ENCODE data around the gene PRR35.
"Not testable (repeated sequence)": the region's sequence is repeated elsewhere in the genome, so short reads cannot be mapped to it uniquely, and the experiment has no call there.

The PRR35 gene

DNA sequence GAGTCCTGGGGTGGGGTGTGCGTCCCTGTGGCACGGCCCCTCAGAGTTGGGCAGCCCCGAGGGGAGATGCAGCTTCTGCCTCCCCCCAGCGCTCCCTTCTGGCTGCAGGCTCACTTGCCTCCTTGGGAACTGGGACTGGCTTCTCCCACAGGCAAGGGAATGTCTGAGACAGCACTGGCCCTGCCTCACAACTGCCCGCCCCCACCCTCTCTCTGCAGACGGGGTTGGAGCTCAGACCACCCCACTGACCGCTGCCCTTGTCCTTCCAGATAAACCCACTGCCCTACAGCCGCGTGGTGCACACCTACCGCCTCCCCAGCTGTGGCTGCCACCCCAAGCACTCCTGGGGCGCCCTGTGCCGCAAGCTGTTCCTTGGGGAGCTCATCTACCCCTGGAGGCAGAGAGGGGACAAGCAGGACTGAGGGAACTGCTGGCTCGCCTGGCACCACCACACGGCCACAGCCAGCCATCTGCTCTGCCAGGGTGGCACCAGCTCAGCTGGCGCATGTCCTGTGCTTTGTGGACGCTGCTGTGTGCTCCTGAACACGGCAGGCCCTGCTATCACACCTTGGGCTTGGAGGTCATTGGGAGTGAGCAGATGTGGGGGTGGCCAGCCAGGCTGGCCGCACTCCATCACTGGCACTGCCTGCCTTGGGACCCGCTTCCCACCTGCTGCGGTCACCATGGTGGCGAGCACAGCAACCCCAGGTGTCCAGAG lies 22.6 kb downstream of the PRR35 start:
- DNase-seq, result no peak

DNA sequence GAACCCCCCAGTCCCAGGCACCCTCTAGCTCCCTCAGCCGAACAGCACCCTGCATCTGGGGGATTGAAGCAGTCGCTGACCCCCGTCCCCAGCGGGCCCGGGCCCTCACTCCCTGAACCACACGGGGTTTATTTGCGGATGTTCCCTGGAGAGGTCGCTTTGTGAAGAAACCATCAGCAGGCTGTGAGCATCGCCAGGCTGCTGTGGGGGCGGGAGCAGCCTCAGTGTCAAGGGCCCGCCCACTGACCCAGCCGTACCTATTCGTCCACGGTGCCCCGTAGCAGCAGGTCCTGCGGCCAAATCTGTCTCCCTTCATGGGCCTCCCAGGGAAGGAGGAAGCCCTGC lies 23.2 kb downstream of the PRR35 start:
- no peak for DNase-seq

DNA sequence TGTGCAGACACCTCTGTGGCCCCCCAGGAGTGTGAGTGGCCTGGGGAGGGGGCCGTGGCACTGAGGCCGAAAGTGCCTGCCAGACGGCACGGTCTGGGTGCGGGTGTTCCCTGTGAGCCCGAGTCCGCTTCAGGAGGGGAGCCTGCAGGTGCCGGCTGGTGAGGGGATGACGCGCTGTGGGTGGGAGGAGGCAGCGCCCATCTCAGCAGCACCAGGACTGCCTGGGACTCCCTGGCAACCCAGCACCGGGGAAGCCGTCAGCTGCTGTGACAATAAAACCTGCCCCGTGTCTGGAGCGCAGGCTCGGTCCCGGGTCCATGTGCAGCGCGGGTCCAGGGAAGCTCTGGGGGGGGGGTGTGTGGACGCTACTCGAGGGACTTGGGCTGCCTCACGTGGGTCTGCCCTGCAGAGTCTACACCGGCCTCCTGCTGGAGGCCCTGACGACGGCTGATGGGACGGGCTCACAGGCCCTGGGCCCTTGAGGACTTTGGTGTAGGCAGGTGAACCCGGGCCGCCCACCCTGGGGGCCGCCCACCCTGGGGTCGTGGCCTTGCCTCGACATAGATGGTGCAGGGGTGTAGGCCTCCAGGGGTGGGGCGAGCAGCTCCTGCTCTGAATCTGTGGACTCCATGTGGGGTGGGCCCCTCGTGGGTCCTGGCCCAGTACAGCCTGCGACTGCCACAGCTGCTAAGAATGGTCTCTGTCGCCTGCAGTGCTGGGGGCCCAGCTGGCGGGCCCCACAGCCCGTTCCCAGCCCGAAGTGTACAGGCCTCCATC lies 23.8 kb downstream of the PRR35 start:
- DNase-seq, result no peak

DNA sequence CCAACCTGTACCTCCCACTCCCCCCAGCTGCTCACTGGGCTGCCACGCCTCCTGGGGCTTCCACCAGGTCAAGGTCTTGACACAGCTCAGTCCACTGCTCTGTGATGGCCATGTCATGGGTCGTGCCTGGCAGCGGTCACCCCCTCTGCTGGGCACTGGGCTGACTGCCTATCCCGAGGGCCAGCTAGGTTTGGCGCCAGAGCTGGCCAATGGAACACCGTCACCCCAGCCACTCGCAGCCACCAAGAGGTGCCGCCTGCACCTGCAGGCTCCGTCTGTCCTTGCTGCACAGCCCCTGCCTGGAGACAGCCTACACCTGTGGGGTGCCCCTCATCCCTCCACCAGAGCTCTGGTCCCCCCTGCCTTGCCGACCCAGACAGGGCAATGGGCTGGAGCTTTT lies 25.2 kb downstream of the PRR35 start:
- no peak for DNase-seq

DNA sequence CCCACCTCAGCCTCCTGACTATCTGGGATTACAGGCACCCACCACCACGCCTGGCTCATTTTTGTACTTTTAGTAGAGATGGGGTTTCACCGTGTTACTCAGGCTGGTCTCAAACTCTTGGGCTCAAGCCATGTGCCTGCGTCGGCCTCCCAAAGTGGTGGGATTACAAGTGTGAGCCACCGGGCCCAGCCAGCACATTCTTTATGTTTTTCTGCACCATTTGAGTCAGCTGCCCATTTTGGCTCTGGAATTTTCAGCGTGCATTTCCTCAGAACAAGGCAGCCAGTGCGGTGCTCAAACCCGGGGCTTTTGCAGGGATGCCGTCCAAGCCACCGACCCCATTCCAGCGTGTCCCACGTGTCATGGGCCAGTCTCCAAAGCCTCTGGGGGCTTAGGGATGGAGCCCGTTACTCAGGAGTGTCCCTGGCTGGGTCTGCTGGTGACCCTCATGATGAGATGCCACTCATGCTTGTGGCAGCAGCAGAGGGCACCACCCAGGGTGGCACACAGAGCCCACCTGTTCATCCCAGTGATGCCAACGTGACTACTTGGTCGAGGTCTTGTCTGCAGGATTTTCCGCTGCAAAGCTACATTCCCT lies 26.0 kb downstream of the PRR35 start:
- DNase-seq, result no peak

DNA sequence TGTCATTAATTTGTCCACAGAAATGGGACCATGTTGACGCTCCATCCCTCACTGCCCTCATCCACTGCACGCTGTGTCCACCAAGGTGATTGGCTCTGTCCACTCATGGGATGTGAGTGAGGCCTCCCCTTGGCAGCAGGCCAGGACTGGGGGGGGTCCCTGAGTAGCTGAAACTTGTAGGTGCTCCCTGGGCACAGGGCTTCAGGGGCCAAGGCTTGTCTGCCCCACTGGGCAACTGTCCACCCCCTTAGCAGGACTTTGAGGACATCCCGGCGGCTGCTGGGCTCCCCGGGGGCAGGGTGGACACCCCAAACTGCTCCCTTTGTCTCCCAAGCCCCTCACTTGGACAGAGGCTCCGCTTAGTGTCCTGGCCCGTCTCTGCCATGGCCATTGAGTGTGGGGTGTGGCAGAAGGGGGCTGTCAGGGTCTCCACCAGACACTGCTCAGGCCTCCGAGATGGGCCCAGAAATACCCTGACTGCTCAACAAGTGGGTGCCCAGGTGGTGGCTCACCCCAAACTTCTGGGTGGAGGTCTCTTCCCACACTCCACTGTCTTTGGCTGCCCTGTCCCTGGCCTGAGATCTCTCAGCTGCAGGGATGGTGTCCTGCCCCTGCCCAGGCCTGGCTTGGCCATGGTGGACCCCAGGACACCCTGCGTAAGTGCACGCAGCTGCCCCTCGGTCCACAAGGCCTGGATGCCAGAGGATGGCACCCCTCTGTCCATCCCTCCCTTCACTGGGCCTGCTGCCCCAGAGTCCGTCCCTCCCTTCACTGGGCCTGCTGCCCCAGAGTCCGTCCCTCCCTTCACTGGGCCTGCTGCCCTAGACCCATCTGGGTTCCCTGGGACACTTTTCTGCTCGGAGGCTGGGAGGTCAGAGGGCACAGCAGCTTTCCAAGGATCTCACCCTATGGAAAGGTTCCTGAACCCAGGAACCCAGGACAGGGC lies 26.7 kb downstream of the PRR35 start:
- DNase-seq, result no peak

DNA sequence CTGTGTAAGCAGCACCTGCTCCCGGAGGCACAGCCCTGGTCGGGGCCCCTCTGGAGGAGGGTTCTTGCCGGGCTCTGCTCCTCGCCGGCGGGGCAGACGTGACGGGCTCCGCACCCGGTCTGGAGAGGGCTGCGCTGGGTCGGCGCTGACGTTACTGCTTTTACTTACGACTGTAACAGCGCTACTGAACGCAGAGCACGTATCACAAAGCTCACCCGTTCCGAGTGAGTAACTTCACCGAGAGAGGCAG lies 28.4 kb downstream of the PRR35 start:
- DNase-seq, result no peak

DNA sequence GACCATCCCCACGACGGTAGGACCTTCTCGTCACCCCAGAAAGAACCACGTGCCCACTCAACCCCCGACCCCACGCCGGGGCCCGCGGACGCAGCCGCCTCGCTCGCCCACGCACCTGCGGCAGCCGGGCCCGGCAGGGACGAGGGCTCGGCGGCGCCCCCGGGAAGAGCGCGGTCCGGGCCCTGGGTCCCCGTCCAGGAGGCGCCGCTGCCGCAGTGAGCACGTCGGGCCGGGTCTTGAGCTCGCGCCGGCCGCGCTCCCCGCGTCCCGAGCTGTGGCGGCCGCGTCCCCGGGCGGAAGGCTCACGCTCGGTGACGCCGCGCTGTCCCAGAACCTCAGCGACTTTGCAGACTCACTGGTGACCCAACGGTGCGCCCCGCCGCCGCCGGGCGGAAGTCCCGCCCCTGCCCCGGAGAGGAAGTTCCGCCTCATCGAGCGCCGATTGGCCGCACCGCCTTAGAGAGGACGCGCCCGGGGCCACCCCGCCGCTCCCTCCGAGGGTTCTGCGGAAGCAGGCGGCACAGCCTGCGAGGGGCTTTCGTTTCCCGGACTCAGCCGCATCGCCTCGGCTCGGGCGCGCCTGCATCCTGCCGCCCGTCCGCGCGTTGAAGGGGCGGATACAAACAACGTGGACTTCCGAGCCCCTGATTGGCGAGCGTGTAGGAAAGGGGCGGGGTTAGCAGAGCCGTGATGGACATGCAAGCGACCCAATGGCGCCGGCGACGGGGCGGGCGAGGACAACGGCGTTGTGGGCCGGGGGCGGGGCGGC lies 28.9 kb downstream of the PRR35 start:
- peak; percentile 98 for DNase-seq

DNA sequence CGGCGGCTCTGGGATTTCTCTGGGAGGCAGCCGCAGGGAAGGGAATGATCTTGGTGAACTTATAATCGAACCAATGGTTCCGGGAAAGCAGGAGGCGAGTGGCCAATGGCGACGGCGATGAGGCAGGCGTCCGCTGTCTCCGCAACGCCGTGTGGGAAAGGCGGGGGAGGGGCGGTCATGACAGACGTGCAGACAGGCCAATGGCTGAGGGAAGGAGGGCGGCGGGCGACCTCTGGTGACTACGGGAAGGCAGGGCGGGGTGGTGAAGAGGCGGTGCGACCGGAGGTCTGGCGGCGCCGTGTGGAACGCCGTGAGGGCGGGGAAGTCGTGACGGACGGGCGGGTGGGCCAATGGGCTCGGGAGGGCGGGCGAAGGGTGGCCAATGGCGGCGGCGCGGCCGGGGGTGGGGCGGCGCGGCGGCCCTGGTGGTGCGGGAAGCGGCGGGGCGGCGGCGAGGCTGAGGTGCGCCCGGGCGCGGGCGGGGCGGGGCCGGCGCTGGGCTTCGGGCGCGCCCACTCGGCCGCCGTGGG lies 29.5 kb downstream of the PRR35 start, which contains the start of gene RAB40C:
Gene RAB40C (plus strand): TSS at position 409 of the 530 bp plus-strand sequence. CDS start 226 bp downstream, outside the sequence.
- peak; percentile 99 for DNase-seq

DNA sequence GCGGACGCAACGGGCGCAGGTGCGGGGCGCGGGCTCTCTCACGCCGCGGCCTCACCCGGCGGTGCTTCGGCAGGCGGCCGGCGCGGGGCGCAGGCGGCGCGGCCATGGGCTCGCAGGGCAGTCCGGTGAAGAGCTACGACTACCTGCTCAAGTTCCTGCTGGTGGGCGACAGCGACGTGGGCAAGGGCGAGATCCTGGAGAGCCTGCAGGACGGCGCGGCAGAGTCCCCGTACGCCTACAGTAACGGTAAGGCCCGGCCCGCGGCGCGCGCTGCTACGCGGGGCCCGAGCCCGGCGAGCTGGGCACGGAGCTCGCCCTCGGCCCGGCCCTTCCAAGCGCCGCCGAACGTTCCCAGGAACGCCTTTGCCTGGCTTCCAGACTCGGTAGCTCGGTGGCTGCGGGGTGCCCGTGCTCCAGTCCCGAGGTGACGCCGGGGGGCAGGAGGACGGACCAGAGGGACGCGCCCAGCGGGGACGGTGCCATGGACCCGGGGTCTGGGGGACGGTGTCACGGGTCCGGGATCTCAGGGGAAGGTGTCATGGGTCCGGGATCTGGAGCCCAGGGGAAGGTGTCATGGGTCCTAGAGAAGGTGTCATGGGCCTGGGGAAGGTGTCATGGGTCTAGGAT lies 30.1 kb downstream of the PRR35 start:
- no peak for DNase-seq

DNA sequence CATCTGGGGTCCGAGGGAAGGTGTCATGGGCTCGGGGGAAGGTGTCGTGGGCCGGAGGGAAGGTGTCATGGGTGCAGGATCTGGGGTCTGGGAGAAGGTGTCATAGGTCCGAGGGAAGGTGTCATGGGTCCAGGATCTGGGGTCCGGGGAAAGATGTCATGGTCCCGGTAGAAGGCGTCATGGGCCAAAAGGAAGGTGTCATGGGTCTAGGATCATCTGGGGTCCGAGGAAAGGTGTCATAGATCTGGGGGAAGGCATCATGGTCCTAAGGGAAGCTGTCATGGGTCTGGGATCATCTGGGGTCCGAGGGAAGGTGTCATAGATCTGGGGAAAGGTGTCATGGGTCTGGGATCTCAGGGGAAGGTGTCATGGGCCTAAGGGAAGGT lies 30.6 kb downstream of the PRR35 start:
- no peak for DNase-seq

DNA sequence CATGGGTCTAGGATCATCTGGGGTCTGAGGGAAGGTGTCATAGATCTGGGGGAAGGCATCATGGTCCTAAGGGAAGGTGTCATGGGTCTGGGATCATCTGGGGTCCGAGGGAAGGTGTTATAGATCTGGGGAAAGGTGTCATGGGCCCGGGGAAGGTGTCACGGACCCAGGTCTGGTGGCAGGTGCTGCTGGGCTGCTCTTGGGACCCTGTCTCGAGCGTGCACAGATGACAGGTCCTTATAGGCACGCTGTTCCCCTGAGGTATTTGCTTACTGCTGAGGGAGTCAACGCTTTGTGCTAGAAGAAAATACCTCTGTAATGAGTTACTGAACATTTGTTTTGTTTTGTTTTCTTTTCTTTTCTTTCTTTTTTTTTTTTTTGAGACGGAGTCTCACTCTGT lies 31.0 kb downstream of the PRR35 start:
- DNase-seq, result no peak

DNA sequence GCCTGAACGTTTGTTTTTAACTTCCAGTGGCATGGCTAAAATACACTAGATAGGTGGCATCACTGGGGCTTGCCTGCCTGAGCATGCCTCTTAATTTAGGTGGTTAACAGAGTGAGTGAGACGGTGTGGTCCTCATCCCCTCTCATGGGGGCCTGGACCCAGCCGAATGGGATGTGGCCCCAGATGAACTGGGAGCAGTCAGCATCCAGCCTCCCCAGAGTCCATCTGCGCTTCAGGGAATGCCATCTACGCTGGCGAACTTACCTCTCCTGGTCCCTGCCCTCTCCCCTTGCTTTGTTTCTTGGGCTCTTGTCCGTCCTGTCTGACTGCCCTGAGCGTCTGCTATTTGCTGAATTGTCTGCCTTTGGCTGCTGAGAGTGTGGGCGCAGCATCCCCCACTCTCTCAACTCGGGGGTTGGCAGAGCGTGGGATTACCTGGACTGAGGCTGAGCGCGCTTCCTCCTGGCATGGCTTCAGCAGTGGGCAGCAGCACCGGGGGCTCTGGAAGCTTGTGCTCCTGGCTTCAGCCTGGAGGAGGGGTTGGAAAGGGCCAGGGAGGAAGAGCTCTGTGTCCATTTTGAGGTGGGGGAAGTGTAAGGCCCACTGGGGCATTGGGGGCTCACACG lies 31.8 kb downstream of the PRR35 start:
- no peak for DNase-seq

DNA sequence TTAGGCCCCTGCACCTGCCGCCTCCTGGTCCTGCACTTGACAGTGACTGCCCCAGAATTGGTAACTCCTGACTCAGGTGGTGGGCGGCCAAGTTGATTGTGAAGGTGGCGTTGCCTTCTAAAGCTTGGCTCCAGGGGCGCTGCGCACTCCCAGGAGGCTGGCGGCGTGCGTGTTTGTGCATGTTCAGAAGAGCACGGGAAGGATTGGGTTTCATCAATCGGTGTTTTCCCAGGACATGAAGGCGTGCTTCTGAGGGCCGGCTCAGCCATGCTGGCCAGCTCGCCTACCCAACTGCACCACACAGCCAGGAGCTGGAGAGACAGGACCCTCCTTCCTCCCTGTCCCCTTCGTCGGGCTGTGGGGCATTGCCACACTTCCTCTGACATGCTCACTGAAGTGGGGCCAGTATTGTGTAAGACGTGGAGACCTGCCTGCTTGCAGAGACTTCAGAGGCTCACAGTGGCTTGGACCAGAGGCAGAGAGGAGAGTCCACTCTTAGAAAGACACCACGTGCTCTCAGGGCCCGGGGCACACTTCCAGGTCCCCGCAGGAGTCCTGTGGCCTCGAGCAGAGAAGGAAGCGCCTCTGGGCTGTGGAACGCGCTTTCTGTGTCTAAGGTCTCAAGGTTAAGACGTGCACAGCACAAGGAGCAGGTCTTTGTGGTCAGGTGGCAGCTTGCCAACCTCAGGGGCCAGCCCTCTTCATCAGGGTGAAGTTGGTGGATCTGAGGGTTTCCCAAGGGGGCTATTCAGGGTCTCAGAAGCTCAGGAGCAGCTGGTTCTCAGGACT lies 32.5 kb downstream of the PRR35 start:
- DNase-seq, result no peak

DNA sequence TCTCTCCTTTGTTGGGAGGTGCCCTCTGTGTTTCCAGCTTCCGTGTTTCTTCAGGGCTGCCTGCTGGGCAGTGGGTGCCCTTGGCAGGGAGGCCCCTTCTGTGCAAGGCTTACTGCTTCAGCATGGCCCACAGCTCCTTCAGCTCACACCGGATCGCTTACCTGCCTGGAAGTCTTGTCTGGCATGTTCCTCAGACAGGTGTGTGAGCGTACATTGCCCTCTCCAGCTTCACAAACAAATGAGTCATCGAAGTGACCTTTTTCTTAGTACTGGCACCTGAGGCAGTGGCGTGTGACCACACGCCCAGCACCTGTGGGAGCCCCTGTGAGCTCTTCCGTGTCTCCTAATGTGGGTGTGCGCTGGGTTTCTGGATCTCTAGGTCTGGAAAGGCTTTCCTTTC lies 33.2 kb downstream of the PRR35 start:
- DNase-seq, result no peak

DNA sequence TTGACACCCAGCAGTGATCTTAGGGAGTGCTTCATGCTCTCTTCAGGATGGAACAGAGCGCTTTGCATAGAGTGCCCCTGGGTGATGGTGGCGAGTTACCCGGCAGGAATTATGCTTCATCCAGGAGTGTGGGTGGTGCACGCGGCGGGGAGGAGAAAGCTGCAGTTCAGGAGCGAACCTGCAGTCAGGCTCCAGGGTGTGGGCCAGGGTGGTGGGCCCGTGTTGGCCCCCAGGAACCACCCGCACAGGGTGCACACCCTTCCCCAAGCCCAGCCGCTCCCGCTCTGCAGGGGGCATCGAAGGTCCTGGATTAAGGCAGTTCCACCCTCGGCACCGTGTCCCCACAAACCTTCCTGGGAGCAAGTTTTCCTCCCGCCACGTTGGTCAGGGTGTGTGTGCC lies 33.6 kb downstream of the PRR35 start:
- no peak for DNase-seq

DNA sequence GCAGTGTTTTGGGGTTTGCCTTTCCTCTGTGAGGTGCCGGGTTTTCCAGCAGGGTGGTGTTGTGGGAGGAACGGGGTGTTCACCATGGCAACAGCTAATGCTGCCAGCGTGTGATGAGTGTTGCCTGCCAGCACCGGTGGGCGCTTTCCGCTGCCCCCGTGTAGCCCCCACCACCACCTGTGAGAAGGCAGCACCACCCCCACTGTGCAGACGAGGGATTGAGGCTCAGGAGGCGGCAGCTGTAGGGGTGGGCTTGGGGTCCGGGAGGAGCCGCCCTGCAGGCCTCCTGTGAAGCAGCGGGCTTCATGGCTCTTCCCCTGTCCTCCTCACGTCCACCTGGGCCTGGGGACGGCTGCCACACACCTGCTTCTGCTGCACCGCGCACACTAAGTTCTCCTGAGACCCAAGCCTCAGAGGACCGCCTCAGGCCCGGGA lies 34.9 kb downstream of the PRR35 start:
- DNase-seq, result no peak

DNA sequence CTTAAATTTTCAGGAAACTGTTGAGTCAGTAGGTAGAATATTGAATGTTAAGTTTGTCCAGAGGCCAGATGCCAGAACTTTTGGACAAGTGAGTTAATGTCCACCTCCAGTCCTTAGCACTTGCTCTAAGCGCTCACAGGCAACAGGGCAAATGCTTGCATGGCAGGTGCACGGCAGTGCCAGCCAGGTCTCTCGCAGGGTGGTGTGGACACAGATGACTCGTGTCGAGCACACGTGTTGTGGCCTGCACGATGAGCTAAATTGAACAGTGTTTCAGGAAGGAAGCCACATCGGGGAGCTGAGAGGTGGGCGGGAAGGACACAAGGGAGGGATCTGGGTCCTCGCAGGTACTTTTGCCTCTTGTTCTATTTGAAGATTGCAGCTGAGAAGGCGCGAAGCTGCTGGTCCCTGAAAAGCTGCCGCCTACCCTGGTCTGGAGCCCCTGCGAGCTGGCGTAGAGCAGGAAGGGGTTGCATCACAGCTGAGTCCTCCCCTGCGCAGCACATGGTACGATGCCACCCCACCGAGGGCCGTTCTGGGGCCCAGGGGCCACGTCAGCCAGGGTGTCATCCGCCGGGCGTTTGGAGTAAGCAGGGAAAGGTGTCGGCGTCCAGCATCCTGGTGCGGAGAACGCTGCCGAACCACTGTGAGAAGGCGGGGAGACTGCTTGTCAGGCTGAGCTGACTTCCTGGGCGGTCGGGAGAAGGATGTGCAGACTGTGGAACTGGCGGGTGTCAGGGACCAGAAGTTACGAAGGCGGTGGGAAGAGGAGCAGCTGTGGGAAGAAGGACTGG lies 35.9 kb downstream of the PRR35 start:
- DNase-seq, result no peak

DNA sequence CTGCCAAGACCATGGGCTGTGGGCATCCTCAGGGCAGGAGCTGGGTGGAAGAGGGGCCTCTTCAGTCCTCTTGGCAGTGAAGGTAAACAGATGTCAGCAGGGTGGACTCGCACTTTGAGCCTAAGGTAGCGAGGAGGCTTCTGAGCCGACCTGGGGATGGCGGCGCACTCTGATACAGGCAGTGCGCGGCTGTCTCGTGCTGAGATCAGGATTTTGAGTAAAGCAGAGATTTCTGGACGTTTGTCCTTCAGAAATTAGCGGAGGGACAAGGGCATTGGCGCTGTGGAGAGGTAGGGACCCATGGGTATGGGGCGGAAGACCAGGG lies 36.5 kb downstream of the PRR35 start:
- DNase-seq, result no peak

DNA sequence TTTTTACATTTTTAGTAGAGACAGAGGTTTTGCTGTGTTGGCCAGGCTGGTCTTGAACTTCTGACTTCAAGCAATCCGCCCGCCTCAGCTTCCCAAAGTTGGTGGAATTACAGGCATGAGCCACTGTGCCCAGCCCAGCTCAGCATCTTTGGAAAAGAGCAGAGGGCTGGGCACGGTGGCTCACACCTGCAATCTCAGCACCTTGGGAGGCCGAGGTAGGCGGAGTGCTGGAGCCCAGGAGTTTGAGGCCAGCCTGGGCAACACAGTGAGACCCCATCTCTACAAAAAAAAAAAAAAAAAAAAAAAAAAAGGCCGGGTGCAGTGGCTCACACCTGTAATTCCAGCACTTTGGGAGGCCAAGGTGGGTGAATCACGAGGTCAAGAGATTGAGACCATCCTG lies 37.5 kb downstream of the PRR35 start:
- not testable (repeated sequence) for DNase-seq

All from T1000 (cell line).